Activated T-cell treated with anti-CD3 and anti-CD28 coated beads for 48 hours (primary cell): ENCODE measurements around the gene HMBS.
A peak's percentile ranks its signal among the peaks of the same experiment; 100 is the strongest.

Experiments
- DNase-seq: peaks from one replicate; pipeline ENCODE4 v3.0.0-alpha.2; 2020; ENCODE audit warnings: low read depth

Gene HMBS

GRCh38 chr11:119067371-119068222, 17.1 kb upstream of the HMBS start, which contains the start of gene VPS11:
Gene VPS11 (plus strand): TSS chr11:119067818. CDS start chr11:119067824, 6 bp downstream.
- DNase-seq, result peak; percentile 98

DNA sequence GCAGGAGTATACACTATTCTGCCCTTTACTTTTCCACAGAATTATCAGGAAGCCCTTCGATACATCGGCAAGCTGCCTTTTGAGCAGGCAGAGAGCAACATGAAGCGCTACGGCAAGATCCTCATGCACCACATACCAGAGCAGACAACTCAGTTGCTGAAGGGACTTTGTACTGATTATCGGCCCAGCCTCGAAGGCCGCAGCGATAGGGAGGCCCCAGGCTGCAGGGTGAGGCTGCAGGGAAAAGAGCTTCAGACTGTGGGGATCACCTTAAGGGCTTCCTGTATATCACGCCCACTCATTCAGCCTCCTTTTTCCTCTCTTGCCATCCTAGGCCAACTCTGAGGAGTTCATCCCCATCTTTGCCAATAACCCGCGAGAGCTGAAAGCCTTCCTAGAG, 6.8 kb upstream of the HMBS start:
- no peak for DNase-seq

- DNase-seq, result no peak
Measured at GRCh38 chr11:119078675-119079420, 5.8 kb upstream of the HMBS start.

GRCh38 chr11:119081682-119082260, 2.9 kb upstream of the HMBS start:
- DNase-seq, result no peak

DNA sequence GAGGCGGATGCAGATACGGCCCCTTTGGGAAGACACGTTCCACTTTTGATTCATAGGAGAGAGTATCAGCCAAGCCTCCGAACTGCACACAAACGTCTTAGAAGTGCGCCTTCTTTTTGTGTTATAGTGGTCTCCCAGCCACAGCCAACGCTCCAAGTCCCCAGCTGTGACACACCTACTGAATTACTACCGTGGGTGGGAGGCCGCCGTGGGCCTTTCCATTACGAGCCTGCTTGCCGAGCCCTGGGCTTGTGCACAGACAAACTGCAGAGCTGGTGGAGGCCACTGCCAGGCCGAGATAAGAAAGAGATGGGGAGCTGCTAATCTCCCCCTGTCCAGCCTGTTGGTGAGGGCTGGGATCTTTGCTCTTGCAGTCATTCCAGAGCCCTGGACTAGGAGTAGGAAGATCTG, 761 bp downstream of the HMBS start:
- DNase-seq, result no peak

- no peak for DNase-seq
Measured at GRCh38 chr11:119087123-119087522, 2.4 kb downstream of the HMBS start.

- DNase-seq, result no peak
Measured at GRCh38 chr11:119087747-119088241, 3.1 kb downstream of the HMBS start.

DNA sequence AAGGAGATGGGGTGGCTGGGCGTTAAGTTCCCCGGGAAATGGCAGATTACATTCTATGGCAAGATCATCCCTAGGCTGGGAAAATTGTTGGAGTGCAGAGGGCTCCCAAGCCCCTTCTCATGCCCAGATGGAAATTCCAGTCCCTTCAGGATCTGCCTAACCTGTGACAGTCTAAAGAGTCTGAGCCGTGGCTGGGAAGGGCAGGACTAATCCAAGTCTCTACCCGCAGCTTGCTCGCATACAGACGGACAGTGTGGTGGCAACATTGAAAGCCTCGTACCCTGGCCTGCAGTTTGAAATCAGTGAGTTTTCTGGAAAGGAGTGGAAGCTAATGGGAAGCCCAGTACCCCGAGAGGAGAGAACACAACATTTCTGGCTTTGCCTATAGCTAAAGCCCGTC, 3.7 kb downstream of the HMBS start:
- DNase-seq, result no peak

- no peak for DNase-seq
Measured at GRCh38 chr11:119089319-119089718, 4.6 kb downstream of the HMBS start.

DNA sequence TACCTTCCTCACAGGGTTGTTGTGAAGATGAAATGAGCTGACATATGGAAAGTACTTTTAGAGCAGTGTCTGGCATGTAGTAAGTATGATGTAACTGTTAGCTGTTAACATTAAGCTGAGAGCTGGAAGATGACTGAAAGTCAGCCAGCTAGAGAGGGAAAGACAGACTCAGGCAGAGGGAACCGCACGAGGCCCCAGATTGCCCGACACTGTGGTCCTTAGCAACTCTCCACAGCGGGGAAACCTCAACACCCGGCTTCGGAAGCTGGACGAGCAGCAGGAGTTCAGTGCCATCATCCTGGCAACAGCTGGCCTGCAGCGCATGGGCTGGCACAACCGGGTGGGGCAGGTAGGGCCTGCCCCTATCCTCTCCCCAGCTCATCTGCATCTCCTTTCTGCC, 6.5 kb downstream of the HMBS start:
- DNase-seq, result no peak

- no peak for DNase-seq
Measured at GRCh38 chr11:119091966-119092879, 7.5 kb downstream of the HMBS start.

GRCh38 chr11:119092880-119093842, 8.5 kb downstream of the HMBS start:
- no peak for DNase-seq

- DNase-seq, result no peak
Measured at GRCh38 chr11:119093942-119094815, 9.5 kb downstream of the HMBS start.

GRCh38 chr11:119094816-119095065, 10.1 kb downstream of the HMBS start:
- DNase-seq, result no peak

DNA sequence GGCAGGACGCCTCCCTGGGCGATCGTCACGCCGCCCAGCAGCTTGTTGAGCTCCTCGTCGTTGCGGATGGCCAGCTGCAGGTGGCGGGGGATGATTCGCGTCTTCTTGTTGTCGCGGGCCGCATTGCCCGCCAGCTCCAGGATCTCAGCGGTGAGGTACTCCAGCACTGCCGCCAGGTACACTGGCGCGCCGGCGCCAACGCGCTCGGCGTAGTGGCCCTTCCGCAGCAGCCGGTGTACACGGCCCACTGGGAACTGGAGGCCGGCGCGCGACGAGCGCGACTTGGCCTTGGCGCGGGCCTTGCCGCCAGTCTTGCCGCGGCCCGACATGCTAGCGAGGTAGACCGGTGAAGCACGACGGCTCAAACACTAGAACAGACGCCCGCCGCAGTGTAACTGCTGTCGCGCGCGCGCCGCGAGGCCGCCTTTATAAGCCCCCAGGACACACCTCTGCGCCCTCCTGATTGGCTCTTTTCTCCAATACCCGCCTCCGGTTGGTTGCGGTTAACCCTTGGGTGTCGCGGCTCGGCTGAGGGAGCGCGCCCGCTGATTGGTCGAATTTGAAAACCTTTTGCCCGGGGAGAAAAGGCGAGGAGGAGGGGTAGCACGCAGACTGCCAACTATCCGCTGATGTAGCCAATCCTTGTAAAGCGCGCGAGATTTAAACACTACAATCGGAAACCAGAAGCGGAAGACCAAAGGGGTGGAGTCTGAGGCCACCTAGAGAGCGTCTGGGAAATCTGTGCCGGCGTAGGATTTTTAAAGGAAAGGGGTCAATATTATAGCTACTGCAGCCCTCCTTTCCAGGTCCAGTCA, 10.6 kb downstream of the HMBS start:
- DNase-seq, result peak; percentile 98

GRCh38 chr11:119099711-119100110, 15.0 kb downstream of the HMBS start:
- no peak for DNase-seq

- no peak for DNase-seq
Measured at GRCh38 chr11:119100246-119100970, 15.7 kb downstream of the HMBS start.
